LNCAP (cell line): ENCODE results near the gene OR1B1.
"Not testable (repeated sequence)": the region's sequence is repeated elsewhere in the genome, so short reads cannot be mapped to it uniquely, and the experiment has no call there.

Experiments
- TF ChIP-seq, protein P1 (sequence below): fragments of 450-650 bp; IDR thresholded peaks from 2 replicates; pipeline ENCODE4 v1.5.1; 2017; ENCODE audit warnings: mild to moderate bottlenecking

Gene OR1B1

DNA sequence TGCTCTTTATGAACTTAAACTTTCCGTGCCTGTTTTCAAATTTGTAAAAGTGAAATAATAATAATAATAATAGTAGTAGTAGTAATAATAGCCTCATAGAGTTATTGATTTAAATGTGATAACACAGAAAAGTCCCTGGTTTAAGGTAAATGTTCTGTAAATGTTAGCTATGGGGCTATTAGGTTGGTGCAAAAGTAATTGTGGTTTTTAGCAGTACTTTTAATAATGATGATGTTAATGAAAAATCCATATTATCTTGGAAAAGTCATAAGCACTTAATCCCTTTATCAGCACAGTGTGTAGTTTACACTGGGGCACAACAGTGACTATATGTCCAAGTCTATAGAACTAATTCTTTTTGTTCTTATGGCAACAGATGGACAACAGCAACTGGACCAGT is 43.1 kb downstream of the OR1B1 start, which contains the start of gene OR1Q1:
TSS of gene OR1Q1 (plus strand) at position 377 of the 400 bp plus-strand sequence. CDS start at position 377, 0 bp downstream.
- TF ChIP-seq, protein P1, sequence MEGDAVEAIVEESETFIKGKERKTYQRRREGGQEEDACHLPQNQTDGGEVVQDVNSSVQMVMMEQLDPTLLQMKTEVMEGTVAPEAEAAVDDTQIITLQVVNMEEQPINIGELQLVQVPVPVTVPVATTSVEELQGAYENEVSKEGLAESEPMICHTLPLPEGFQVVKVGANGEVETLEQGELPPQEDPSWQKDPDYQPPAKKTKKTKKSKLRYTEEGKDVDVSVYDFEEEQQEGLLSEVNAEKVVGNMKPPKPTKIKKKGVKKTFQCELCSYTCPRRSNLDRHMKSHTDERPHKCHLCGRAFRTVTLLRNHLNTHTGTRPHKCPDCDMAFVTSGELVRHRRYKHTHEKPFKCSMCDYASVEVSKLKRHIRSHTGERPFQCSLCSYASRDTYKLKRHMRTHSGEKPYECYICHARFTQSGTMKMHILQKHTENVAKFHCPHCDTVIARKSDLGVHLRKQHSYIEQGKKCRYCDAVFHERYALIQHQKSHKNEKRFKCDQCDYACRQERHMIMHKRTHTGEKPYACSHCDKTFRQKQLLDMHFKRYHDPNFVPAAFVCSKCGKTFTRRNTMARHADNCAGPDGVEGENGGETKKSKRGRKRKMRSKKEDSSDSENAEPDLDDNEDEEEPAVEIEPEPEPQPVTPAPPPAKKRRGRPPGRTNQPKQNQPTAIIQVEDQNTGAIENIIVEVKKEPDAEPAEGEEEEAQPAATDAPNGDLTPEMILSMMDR, result no peak

DNA sequence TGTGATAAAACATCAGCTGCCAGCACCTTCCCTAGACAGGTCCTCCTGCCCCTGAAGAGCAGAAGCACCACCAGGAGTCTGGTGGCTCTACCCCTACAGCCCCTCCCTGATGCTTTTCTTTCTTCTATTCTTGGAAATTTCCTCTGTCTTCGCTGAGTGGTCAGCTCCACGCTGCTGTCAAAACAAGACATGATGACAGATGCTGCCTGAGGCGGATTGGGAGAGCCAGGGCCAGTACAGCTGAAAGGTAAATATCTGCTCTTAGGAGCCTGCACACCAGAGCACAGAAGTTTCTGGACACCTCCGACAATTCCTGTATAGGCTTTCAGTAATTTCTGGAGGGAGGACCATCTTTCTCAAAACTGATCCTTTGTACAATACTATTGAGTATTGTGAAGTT is 47.6 kb downstream of the OR1B1 start:
- TF ChIP-seq, protein P1, result no peak

DNA sequence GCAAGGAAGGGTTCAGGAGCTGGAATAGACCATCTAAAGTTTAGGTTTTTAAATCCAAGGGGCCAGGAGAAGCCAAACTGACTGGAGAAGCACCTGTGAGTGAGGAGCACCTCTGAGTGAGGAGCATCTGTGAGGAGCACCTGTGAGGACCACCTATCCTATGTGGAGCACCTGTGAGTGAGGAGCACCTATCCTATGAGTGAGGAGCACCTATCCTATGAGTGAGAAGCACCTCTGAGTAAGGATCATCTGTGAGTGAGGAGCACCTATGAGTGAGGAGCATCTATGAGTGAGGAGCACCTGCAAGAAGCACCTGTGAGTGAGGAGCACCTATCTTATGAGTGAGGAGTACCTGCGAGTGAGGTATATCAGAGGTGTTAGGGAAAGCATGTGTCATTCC is 50.8 kb downstream of the OR1B1 start:
- TF ChIP-seq, protein P1, result no peak

DNA sequence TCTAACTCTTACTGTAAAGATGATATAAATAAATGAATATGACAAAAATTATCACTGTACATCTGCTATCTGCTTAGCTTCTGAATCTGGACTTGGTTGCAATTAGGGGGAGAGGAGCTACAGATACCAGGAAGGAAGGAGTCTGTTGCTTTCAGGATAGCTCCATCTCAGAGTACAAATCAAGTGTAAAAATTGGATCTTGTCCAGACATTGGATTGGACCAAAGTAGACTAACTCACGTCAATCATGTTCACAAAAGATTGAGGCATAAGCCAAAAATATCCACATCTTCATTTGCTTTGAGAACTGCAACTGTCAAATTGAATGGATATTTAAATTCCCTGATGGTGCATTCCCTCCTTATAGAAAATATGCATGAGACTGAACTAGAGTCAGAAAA is 51.7 kb downstream of the OR1B1 start:
- TF ChIP-seq, protein P1, result no peak

DNA sequence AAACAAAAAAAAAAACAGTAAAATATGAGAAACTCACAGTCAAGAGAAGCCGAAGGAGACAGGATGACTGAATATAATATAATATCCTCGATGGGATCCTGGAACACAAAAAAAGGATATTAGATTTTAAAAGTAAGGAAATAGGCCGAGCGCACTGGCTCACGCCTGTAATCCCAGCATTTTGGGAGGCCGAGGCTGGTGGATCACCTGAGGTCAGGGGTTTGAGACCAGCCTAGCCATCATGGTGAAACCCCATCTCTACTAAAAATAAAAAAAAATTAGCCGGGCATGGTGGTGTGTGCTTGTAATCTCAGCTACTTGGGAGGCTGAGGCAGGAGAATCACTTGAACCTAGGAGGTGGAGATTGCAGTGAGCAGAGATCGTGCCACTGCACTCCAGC is 74.1 kb downstream of the OR1B1 start, which contains the start of gene OR1L8:
TSS of gene OR1L8 (minus strand) at position 101 of the 400 bp plus-strand sequence. CDS start 14,907 bp downstream, outside the sequence.
- TF ChIP-seq, protein P1, result not testable (repeated sequence)

DNA sequence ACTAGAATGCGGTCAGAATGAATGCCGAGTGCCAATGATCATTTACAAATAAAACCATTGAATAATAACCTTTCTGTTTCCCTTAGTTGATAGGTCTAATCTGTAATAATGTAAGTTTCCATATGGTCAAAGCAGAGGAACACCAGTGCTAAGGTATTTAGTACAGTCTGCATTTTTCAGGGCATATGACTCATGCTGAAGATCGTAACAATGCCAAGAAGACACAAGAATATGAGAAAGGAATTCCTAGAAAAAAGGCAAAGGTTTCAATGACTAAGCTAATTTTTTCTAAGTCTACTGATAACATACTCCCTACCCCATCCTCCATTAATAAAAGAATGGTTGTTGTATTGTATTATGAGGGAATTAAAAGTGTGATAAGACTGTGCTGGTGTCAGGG is 77.1 kb downstream of the OR1B1 start:
- TF ChIP-seq, protein P1, result no peak

DNA sequence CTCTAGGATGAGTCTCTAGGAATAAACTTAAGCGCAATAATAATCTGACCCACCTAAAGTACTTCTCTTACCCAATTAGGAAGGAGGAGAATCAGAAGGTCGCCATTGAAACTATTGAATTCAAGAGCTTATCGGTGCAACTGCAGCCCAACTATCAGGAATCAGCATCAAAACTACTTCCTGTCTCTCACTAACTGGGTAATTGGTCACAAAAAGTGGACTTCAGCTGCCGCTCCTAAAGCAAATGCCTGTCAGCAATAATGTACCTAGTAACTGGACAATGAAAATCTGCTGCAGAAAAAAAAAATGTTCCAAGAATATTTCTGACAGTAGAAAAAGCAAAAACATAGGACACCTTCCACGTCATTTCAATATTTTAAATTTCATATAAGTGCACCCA is 77.6 kb downstream of the OR1B1 start:
- TF ChIP-seq, protein P1, result no peak
